ENCODE measurements around the gene RAB27A.

RAB27A gene

GRCh38 chr15:55248895-55249294 lies 40.7 kb downstream of the RAB27A start:
- no peak for TF ChIP-seq EZH2 (IDR thresholded peaks at IDR 0.05)
- TF ChIP-seq FOXP2 (optimal IDR thresholded peaks at IDR 0.05; ENCODE audit: control extremely low read depth, extremely low read length, insufficient read depth) = no peak
- TF ChIP-seq POLR2AphosphoS5 (IDR thresholded peaks at IDR 0.05; ENCODE audit: borderline replicate concordance, low read depth, low read length) = no peak
- no peaks in the 10 kb centered on the region for H3K36me3 ChIP-seq (ENCODE audit: insufficient read depth, low read length)
- no peak overlapping the region for H3K4me3 ChIP-seq
- H3K9me3 ChIP-seq (ENCODE audit: low read depth, low read length) = no peaks in the 10 kb centered on the region
- no peak for DNase-seq (ENCODE audit: low read depth, low spot score)
- H3K9ac ChIP-seq (ENCODE audit: insufficient read length) = no peak overlapping the region
- H3K27ac ChIP-seq = no peak overlapping the region

GRCh38 chr15:55247766-55248427 lies 41.7 kb downstream of the RAB27A start:
- no peak overlapping the region for H3K4me3 ChIP-seq
- H3K27ac ChIP-seq = no peak overlapping the region
- no peak for DNase-seq (ENCODE audit: low read depth, low spot score)
- no peaks in the 10 kb centered on the region for H3K9me3 ChIP-seq (ENCODE audit: low read depth, low read length)
- no peak overlapping the region for H3K9ac ChIP-seq (ENCODE audit: insufficient read length)
- H3K36me3 ChIP-seq (ENCODE audit: insufficient read depth, low read length) = no peaks in the 10 kb centered on the region
- TF ChIP-seq EZH2 (IDR thresholded peaks at IDR 0.05) (no peak), POLR2AphosphoS5 (IDR thresholded peaks at IDR 0.05; ENCODE audit: borderline replicate concordance, low read depth, low read length) (no peak), FOXP2 (optimal IDR thresholded peaks at IDR 0.05; ENCODE audit: control extremely low read depth, extremely low read length, insufficient read depth) (no peak)

DNA sequence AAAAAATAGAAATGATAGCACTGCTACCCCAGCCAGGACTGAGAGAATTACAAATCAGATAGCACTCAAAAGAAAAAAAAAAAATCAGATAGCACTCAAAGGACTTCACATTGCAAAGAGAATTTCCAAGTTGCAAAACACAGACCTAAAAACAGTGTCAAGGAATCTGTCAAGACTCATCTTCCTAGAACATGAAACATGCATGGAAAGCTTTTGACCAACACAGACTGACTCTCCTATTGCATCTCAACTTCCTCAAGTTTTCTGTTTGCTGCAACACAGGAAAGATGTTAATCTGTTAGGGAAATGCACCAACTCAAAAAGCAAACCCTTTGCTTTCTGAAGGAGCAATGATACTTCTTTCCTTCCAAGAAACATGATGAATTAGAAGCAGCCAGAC lies 42.3 kb downstream of the RAB27A start:
- Histone ChIP-seq H3K9ac (ENCODE audit: insufficient read length) (no peak overlapping the region), H3K36me3 (ENCODE audit: insufficient read depth, low read length) (no peaks in the 10 kb centered on the region), H3K9me3 (ENCODE audit: low read depth, low read length) (no peaks in the 10 kb centered on the region), H3K4me3 (no peak overlapping the region), H3K27ac (no peak overlapping the region)
- no peak for DNase-seq (ENCODE audit: low read depth, low spot score)
- no peak for TF ChIP-seq POLR2AphosphoS5 (IDR thresholded peaks at IDR 0.05; ENCODE audit: borderline replicate concordance, low read depth, low read length)
- no peak for TF ChIP-seq FOXP2 (optimal IDR thresholded peaks at IDR 0.05; ENCODE audit: control extremely low read depth, extremely low read length, insufficient read depth)
- TF ChIP-seq EZH2 (IDR thresholded peaks at IDR 0.05) = no peak

DNA sequence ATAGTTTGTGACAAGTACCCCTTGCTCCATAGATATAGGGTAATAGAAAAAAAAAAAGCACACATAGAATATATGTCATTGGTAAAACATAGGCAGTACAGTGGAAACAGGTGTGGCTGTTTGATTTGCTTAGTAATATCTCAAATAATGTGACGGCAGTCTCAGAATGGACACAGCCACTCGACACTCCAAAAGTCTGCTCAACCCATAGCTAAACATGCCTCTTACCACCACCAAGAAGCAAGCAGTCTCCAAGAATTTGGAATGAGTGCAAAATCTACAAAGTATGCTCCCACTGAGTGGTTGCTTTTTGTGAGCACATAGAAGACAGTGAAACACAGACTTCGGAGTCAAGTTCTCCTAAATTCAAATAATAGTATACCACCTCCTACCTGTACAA lies 43.0 kb downstream of the RAB27A start:
- Histone ChIP-seq H3K4me3 (no peak overlapping the region), H3K9me3 (ENCODE audit: low read depth, low read length) (no peaks in the 10 kb centered on the region), H3K36me3 (ENCODE audit: insufficient read depth, low read length) (no peaks in the 10 kb centered on the region), H3K27ac (no peak overlapping the region), H3K9ac (ENCODE audit: insufficient read length) (no peak overlapping the region)
- DNase-seq (ENCODE audit: low read depth, low spot score) = no peak
- TF ChIP-seq POLR2AphosphoS5 (IDR thresholded peaks at IDR 0.05; ENCODE audit: borderline replicate concordance, low read depth, low read length) (no peak), EZH2 (IDR thresholded peaks at IDR 0.05) (no peak), FOXP2 (optimal IDR thresholded peaks at IDR 0.05; ENCODE audit: control extremely low read depth, extremely low read length, insufficient read depth) (no peak)

DNA sequence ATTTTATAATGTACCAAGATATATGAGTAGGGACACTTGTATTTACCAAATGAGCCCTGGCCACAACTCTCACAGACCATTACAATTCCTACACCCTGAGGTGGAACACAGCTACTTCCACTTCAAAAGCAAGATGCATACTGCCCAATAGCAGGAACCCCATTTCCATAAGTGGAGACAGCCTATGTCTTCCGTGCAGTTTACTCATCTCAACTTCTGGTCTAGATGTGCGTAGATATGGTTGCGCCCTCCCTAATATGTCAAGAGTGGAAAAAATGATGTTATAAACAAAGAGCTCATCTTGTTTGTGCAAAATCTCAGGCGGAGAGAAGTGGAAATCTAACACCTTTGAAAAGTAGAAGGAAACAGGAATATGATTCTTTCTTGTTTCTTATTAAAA lies 44.6 kb downstream of the RAB27A start:
- H3K4me3 ChIP-seq = no peak overlapping the region
- H3K36me3 ChIP-seq (ENCODE audit: insufficient read depth, low read length) = no peaks in the 10 kb centered on the region
- no peaks in the 10 kb centered on the region for H3K9me3 ChIP-seq (ENCODE audit: low read depth, low read length)
- no peak overlapping the region for H3K9ac ChIP-seq (ENCODE audit: insufficient read length)
- H3K27ac ChIP-seq = no peak overlapping the region
- no peak for DNase-seq (ENCODE audit: low read depth, low spot score)
- TF ChIP-seq FOXP2 (optimal IDR thresholded peaks at IDR 0.05; ENCODE audit: control extremely low read depth, extremely low read length, insufficient read depth) = no peak

DNA sequence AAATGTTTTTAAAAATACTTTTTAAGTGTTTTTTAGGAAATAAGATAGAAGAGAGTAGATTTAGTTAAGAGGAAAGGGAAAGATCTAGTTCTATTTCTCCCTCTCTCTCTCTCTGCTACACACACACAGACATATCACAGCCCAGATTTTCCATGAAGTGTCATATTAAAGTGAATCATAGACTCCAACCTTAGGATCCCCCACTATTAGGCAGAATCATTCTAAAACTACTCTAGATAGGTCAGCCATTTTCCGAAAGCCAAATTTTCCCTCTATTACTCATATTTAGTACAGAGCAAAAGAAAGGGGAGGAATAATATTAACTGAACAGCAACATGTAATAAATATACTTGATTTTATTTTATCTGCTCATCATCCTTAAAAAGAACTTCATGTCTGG lies 47.7 kb downstream of the RAB27A start:
- no peak for DNase-seq (ENCODE audit: low read depth, low spot score)
- no peaks in the 10 kb centered on the region for H3K36me3 ChIP-seq (ENCODE audit: insufficient read depth, low read length)
- no peak overlapping the region for H3K4me3 ChIP-seq
- no peak overlapping the region for H3K9ac ChIP-seq (ENCODE audit: insufficient read length)
- H3K9me3 ChIP-seq (ENCODE audit: low read depth, low read length) = no peaks in the 10 kb centered on the region
- no peak overlapping the region for H3K27ac ChIP-seq
- TF ChIP-seq POLR2AphosphoS5 (IDR thresholded peaks at IDR 0.05; ENCODE audit: borderline replicate concordance, low read depth, low read length) (no peak), FOXP2 (optimal IDR thresholded peaks at IDR 0.05; ENCODE audit: control extremely low read depth, extremely low read length, insufficient read depth) (no peak)

- H3K4me3 ChIP-seq = no peak overlapping the region
- H3K9me3 ChIP-seq (ENCODE audit: low read depth, low read length) = no peaks in the 10 kb centered on the region
- H3K9ac ChIP-seq (ENCODE audit: insufficient read length) = no peak overlapping the region
- H3K36me3 ChIP-seq (ENCODE audit: insufficient read depth, low read length) = no peaks in the 10 kb centered on the region
- no peak for DNase-seq (ENCODE audit: low read depth, low spot score)
- no peak overlapping the region for H3K27ac ChIP-seq
- TF ChIP-seq EZH2 (IDR thresholded peaks at IDR 0.05) = no peak
- TF ChIP-seq POLR2AphosphoS5 (IDR thresholded peaks at IDR 0.05; ENCODE audit: borderline replicate concordance, low read depth, low read length) = no peak
- TF ChIP-seq FOXP2 (optimal IDR thresholded peaks at IDR 0.05; ENCODE audit: control extremely low read depth, extremely low read length, insufficient read depth) = no peak
Observed at GRCh38 chr15:55241186-55241585, 48.4 kb downstream of the RAB27A start.

DNA sequence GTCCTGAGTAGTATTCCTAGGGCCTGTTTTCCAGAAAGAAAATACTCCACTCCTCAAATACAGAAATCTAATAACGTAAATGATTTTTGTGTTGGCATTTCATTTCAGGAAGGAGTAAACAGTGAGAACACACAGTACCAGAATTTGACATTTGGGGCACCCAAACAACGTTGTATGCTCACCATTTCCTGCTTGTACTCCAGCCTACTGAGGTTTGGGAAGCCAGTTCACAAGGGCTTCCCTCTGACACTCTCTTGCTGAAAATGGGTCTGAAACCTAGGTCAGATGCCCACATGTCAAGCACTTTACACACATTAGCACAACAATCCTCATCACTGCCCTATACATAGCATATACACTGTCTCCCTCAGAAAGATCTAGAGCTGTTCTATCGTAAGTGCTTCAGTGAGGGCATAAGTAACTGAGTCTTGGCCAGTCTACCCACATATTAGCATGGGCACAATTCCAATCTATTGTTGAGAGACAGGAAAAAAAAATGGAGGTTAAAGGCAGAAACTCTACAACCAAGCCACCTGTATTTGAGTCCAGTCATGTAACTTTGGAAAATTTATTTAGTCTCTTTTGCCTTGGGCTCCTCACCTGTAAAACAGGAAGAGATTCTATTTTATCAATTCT lies 49.4 kb downstream of the RAB27A start:
- Histone ChIP-seq H3K4me3 (no peak overlapping the region), H3K9me3 (ENCODE audit: low read depth, low read length) (no peaks in the 10 kb centered on the region), H3K9ac (ENCODE audit: insufficient read length) (no peak overlapping the region), H3K36me3 (ENCODE audit: insufficient read depth, low read length) (no peaks in the 10 kb centered on the region), H3K27ac (no peak overlapping the region)
- DNase-seq (ENCODE audit: low read depth, low spot score) = no peak
- TF ChIP-seq POLR2AphosphoS5 (IDR thresholded peaks at IDR 0.05; ENCODE audit: borderline replicate concordance, low read depth, low read length) (no peak), EZH2 (IDR thresholded peaks at IDR 0.05) (no peak), FOXP2 (optimal IDR thresholded peaks at IDR 0.05; ENCODE audit: control extremely low read depth, extremely low read length, insufficient read depth) (no peak)
